ENCODE data around the gene NDUFV3.
"Not testable (repeated sequence)": the region's sequence is repeated elsewhere in the genome, so short reads cannot be mapped to it uniquely, and the experiment has no call there.

Gene NDUFV3

GRCh38 chr21:42857216-42857615 is 35.9 kb upstream of the NDUFV3 start:
- DNase-seq: no peak

- no peak for DNase-seq
Measured at GRCh38 chr21:42858185-42858847, 34.8 kb upstream of the NDUFV3 start.

DNA sequence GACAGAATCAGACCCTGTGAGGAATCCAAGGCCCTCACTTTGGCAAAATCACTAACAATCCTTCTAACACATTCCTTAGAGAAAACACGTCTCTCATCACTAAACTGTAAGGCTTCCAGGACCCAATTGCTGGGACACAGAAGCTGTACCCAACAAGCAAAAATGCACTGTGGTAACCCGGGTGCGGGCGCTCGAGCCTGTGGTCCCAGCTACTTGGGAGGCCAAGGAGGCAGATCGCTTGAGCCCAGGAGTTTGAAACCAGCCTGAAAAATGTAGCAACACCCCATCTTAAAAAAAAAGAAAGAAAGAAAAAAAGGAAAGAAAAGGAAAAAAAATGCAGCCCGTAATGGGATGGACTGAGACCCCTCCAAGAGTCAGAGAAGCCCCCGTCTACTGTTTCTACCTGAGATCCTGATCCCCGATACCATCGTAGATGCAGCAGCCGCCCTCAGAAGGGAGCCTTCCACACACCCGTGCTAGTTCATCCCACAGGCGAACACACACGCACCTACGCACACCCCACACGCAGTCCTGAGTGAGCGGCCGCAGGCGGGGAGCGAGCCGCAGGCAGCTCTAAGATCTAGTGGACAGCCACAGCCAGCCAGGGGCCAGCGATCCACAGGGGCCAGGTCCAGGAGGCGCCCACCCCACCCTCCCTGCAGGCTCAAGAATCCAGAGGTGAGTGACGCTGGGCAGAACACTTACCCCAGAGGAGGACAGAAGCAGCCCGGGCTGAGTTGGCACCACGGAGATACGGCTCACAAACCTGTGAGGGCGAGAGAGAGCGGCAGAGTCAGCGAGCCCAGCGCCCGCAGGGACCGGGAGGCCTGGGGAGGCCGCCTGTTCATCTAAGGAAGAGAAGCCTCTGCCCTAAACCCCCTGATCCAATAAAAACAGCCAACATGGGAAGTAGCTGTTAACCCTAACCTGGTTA is 33.9 kb upstream of the NDUFV3 start:
- no peak for DNase-seq

GRCh38 chr21:42859891-42860230 is 33.2 kb upstream of the NDUFV3 start:
- DNase-seq: no peak

DNA sequence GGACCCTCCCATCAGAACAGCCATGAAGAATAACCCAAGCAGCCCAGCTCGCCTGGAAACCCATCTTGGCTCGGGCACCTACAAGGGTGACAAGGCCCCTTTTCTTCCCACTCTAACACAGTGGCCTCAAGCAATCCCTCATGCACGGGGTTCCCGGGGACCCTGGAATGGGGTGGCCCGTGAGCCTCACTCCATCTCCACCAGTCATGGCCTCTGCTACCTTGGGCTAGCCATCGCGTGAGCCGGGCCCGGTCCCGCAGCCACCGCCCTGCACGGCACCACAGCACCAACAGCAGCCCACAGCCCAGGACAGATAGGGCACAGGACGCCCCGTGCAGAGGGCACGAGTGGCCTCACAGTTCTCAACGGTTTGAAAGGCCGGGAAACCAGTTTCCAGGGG is 32.8 kb upstream of the NDUFV3 start:
- DNase-seq: no peak

- no peak for DNase-seq
Measured at GRCh38 chr21:42861311-42861847, 31.7 kb upstream of the NDUFV3 start.

GRCh38 chr21:42861848-42862400 is 31.2 kb upstream of the NDUFV3 start:
- no peak for DNase-seq

GRCh38 chr21:42862774-42863503 is 30.2 kb upstream of the NDUFV3 start:
- no peak for DNase-seq

- no peak for DNase-seq
Measured at GRCh38 chr21:42863504-42863870, 29.6 kb upstream of the NDUFV3 start.

DNA sequence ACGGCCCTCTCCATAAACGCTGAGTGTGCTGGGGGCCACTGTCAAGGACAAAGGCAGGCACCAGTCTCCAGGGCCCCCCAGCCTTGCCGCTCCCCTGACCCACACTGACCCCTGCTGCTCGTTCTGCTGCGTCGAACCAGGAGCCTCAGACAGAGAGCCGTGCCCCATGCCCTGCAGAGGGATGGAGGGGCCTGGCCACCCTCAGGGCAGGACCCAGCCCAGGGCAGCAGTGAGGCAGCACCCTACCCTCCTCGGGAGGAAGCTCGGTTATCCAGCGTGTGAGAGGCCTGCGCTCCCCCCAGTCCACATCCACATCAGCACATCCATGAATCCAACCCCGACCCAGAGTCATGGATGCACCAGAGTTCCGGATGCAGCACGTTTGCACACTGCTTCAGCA is 28.8 kb upstream of the NDUFV3 start:
- DNase-seq: no peak

GRCh38 chr21:42864815-42865775 is 28.0 kb upstream of the NDUFV3 start:
- no peak for DNase-seq

DNA sequence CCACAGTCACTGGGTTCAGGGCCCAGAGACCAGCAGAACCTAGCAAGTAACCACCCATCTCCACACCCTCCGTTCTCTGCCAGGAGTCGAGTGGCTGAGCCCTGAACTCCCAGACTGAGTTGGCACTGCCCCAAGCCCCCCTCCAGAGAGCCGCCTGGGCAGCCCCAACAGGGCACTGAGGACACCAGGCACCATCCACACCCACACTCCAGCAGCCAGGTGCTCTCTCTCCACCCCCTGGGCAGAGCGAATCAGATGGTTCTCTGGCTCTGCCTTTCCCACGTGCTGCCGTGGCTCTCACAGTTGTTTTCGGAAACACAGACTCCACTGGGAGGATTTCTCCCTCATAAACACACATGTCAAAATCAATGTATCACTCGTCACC is 27.3 kb upstream of the NDUFV3 start:
- DNase-seq: no peak

DNA sequence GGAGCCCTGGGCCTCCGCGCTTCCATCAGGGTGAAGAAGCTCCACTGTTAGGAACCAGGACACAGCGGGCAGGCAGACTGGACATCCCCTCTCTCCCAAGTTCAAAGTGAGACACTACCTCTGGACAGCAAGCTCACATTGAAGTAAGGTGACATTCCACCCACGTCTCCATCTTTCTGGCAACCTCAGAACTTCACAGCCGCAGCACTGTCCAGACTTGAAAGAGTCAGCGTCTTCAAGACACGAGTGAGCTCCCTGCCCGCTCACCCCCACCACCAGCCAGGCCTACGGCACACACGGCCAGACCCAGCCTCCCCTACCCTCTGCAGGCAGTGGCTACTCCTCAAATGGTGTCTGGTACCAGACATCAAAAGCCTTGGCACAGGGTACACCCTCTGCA is 24.9 kb upstream of the NDUFV3 start:
- DNase-seq: no peak

DNA sequence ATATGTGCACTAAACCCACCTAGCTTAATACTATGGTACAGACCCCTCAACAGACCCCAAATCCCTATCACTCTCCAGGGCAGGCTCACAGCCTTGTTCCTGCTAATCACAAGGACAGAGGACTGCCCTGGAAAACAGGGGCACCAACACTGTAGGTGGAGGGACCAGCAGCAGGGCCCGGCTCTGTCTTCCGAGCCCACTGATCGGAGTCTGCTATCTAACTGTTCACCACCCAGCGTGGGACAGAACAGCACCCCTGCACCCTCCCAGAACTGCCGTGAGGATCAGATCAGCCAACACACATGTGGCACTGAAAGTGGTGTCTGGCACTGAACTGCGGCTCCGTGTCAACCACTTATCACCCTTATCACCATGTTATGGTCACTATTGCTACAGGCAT is 20.0 kb upstream of the NDUFV3 start:
- DNase-seq: no peak

DNA sequence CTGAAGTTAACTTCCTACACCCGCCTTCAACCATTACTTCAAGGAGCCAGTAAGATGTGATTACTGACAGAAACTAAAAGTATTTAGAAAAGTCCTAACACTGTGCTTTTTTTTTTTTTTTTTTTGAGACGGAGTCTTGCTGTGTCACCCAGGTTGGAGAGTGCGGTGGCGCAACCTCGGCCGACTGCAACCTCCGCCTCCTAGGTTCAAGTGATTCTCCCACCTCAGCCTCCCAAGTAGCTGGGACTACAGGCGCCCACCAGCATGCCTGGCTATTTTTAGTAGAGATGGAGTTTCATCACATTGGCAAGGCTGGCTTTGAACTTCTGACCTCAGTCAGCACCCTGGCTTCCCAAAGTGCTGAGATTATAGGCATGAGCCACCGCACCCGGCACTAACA is 17.3 kb upstream of the NDUFV3 start:
- DNase-seq: not testable (repeated sequence)

DNA sequence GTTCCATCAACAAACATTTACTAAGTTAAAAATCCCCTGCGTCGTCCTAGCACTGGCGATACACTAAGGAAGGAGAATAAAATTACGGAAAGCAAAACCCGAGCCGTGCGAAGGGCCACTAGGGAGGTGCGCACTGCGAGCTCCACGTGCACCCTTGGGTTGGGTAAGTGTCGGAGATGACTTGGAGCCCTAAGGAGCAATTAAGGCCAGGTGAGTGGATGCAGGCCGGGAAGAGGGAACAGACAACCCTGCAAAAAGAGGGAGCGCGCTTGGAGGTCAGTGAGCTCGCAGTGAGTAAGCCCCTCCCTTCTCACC is 14.5 kb upstream of the NDUFV3 start:
- DNase-seq: peak in 1 of 2 experiments; percentile 74

DNA sequence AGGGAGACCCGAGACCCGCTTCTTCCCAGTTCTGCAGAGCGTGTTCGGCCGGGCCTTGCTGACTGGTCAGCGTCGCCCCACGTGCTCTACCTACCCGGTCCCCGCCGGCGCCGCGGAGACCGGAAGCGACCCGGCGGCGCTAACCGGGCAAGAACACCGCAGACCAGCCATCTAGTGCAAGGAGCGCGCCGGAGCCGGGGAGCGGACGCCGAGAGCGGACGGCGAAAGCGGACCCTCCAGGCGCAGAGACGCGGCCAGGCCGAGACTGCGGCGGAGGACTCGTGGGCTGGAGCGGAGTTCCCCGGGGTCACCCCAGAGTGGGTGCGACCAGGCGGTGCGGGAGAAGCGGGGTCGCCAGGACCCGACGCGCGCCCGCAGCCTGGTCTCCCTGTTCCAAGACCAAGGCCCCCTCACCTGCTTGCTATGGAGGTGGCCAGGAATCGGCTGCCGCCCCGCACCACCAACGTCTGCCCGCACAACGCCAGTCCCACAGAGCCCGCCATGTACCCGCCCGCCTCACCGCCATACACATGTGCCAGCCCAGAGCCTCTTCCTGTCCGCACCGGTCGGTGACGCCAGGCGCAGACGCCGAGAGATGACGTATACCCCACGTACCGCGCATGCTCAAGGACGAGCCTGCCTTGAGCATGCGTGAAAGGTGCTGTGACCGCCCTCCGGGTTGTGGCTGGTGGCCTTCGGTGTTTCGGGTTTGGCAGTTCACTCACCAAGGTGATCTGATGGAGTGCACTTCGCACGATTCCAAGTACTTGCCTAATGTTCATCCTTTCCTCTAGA is 13.9 kb upstream of the NDUFV3 start, which contains the start of gene WDR4:
Gene WDR4, minus strand, starts transcription at position 547 of the 795 bp plus-strand sequence. Its CDS starts 44 bp downstream, at position 503.
- DNase-seq: peak; percentile 99

DNA sequence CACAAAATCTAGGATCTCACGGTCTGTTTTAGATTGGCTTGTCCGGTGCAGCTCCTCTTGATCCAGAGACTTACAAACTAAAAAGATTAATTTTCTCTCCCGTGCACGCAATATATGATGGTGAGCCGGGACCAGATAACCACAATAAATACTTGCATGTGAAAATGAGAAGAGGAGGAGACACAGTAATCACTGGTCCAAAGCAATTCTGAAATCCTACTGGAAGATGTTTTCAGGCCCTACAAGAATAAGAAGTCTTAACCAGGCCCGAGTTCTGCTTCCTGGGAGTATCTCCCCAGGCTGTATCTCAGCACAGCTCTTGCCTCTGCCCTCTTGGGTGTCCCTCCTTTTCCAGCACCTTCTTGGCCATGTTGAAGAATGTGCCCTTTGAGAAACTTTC is 12.8 kb upstream of the NDUFV3 start:
- no peak for DNase-seq

DNA sequence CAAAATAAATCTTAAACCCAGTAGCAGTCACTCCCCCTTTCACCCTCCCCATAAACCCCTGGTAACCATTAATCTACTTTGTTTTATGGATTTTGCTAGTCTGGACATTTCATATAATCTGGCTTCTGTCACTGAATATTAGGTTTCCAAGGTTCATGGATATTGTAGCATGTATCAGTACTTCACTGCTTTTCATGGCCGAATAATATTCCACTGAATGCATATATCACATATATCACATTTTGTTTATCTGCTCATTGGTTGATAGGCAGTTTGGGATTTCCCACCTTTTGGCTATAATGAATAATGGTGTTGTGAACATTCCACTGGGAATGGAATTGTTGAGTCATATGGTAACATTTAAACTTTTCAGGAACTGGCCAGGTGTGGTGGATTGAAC is 9.2 kb upstream of the NDUFV3 start:
- DNase-seq: no peak

GRCh38 chr21:42887326-42887725 is 5.8 kb upstream of the NDUFV3 start:
- DNase-seq: no peak

GRCh38 chr21:42892582-42892930 is 553 bp upstream of the NDUFV3 start:
- no peak for DNase-seq
